ENCODE results near the gene PXMP4.

PXMP4 gene

DNA sequence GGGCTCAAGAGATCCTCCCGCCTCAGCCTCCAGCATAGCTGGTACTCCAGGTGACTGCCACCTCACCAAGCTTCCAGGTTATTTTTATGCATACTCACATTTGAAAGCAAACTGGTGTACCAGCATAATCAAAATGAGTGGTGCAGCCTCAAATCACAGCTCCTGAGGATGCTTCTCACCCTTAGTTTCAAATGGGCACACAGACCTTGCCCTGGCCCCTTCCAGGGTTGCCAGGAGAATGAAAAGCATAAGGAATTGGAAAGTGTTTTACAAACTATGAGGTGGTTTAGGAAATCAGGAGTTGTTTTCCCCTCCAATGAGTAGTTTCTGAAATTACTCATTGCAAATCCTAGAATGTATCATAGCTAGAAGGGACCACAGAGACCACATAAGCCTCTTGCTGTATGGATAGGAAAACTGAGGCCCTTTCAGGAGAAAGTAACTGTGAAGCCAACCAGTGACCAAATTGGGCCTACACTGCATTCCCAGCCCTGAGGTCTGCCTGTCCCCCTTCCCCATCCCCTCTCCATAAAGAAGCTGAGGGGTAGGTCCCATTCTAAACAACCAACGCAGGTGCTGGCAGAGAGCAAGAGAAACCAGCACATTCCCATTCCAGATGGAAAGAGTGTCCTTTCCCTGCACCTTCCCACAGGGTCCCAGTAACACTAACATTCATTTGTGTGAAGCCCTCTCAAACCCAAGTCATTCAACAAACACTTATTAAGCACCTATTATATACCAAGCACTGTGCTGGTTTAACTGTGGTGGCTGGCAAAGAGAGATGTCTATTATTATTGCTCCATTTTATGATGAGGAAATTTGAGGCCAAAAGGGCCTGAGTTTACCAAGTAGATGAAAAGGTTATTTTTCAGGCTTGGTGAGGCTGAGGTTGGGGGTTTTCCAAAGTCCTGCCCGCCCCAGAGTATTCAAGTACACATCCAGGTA, 31.8 kb downstream of the PXMP4 start:
- Histone ChIP-seq H3K27ac (peak overlapping the region in 1 of 21 experiments; percentile 21), H3K4me3 (no peak overlapping the region)

GRCh38 chr20:33687370-33687915, 32.7 kb downstream of the PXMP4 start:
- H3K4me3 ChIP-seq: no peak overlapping the region

DNA sequence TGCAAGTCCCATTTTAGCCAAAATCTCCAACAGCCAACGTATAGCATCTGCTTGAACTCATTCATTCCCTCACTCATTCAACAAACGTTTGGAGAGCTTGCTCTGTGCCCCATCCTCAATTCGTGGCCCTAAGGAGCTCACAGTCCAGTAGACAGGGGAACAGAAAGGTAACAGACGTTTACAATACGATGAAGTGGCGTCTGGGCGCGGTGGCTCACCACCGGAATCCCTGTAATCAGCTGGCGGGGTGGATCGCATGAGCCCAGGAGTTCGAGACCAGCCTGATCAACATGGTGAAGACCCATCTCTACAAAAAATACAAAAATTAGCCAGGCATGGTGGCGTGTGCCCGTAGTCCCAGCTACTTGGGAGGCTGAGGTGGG, 33.1 kb downstream of the PXMP4 start:
- peak overlapping the region in 5 of 21 experiments; percentile 11 to 56 (median 47) for H3K27ac ChIP-seq

More at GRCh38 chr20:33687370-33687915, 32.7 kb downstream of the PXMP4 start:
- H3K27ac ChIP-seq: no peak overlapping the region

DNA sequence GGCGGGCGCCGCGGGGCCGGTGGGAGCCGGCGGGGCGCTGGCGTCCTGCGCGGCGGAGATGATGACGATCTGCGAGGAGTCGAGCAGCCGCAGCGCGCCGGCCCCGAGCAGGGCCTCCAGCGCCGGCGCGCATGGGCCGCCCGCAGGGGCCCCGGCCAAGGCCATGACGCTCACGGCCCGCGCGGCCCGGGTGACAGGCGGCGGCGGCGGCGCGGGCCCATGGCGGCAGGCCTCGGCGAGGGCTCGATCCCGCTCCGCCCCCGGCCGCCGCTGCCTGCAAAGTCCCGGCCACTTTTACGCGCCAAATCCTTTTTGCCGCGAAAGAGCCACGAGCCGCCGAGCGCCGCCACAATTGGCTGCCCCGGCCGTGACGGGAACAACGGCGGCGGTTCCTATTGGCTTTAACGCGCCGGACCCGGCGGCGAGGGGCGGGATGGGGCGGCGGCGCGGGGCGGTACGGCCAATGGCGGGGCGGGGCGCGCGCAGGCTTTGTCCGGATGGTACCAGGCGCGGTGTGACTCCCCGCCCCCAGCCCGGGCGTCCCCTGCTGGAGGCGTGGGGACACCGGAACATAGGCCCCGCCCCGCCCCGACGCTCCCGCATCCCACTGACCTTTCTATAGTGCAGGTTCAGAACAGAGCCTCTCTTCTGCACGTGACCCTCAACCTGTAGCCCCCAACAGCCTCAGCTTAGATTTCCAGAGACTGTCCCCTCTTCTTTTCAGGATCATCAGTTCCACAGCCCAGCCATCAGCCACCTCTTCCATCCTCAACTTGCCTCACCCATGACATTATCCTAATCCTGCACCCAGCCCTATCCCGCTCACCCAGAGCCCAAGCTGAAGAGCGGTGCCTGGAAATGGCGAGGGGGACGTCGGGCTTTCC, 33.8 kb downstream of the PXMP4 start, which contains the start of gene E2F1:
Gene E2F1, minus strand, starts transcription at position 286 of the 884 bp plus-strand sequence. Its CDS starts 121 bp downstream, at position 165.
- H3K4me3 ChIP-seq: peak within 1 kb of the TSS; percentile 9 to 51 (median 43)
- H3K27ac ChIP-seq: peak within 1 kb of the TSS in 17 of 21 experiments; percentile 15 to 74 (median 50)

More for the DNA sequence above, 33.1 kb downstream of the PXMP4 start:
- peak overlapping the region in 2 of 7 experiments; percentile 37 to 51 for H3K4me3 ChIP-seq

DNA sequence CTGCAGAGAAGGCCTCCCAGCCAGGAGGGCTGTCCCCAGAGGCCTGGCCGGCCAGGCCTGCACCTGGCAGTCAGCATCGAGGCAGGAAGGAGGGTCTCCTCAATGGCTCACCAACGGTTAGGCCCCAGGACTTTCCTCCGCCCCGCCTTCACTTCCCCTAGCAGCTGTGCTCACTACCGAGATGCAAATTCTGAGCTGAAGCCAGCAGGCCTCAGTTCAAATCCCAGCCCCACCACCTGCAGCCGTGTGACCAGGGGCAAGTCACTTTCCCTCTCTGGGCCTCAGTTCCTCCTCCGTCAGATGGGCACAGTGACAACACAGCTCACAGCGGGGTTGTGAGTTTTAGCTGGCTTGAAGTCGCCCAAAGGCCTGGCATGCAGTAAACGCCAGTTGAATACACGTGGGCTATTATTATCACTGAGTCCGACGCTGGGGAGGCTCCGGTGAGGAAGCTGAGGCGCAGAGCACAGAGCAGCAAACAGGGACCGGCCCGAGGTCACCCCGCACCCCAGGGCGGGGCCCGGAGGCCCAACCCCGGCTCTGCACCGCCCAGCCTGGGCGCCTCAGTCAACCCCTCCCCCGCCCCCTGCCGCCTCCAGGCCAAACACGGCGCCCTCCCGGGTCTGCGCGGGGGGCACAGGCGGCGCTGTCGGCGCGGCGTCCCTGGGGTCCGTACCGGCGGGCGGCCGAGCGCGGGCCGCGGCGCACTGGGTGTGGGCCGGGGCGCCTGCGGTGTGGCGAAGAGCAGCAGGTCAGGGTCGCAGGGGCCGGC, 34.6 kb downstream of the PXMP4 start:
- H3K4me3 ChIP-seq: peak overlapping the region; percentile 9 to 51 (median 43)
- H3K27ac ChIP-seq: peak overlapping the region in 17 of 21 experiments; percentile 15 to 74 (median 50)

DNA sequence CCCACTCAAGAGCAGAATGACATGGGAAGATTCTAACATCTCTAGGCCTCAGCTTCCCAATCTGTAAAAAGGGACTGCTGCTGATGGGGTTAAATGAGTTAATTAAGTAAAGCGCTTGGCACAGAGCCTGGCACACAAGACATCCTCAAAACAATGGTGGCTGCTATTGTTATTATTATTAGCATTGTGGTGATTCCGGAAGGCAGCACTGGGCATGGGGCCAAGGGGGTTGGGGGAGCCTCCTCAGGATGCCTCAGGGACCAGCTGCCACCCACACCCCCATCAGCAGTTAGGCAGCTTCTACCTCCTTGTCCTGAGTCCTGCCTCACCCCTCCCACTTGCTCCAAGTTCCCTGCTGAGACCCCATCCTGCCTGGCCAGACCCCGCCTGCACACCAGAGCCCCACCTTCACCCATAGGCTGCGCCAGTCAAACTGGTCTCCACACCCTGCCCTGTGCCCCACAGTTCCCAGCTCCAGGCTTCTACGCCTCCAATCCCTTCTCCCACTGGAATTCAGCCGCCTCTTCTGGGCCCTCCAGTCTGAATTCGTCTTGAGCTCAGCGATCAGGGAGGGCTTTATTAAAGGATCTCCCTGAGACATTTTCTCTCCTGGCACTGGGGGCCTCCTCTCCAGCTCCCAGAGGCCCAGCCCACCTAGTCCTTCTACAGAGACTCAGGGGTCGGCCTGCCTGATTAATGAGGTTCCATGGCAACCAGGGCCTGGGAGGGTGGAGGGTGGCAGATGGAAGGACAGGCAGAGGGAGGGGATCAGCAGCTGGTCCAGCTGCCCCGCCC, 35.4 kb downstream of the PXMP4 start:
- Histone ChIP-seq H3K27ac (peak overlapping the region in 16 of 21 experiments; percentile 15 to 74 (median 54)), H3K4me3 (peak overlapping the region in 6 of 7 experiments; percentile 9 to 51 (median 42))

GRCh38 chr20:33681728-33682353, 38.3 kb downstream of the PXMP4 start:
- H3K4me3 ChIP-seq: no peak overlapping the region
- no peak overlapping the region for H3K27ac ChIP-seq

GRCh38 chr20:33681288-33681687, 38.8 kb downstream of the PXMP4 start:
- no peak overlapping the region for H3K27ac ChIP-seq
- H3K4me3 ChIP-seq: no peak overlapping the region

GRCh38 chr20:33680686-33681085, 39.4 kb downstream of the PXMP4 start:
- H3K4me3 ChIP-seq: no peak overlapping the region
- H3K27ac ChIP-seq: peak overlapping the region in 1 of 21 experiments; percentile 55

- peak overlapping the region in 2 of 21 experiments; percentile 32 to 55 for H3K27ac ChIP-seq
Observed at GRCh38 chr20:33679758-33680485, 40.2 kb downstream of the PXMP4 start.

DNA sequence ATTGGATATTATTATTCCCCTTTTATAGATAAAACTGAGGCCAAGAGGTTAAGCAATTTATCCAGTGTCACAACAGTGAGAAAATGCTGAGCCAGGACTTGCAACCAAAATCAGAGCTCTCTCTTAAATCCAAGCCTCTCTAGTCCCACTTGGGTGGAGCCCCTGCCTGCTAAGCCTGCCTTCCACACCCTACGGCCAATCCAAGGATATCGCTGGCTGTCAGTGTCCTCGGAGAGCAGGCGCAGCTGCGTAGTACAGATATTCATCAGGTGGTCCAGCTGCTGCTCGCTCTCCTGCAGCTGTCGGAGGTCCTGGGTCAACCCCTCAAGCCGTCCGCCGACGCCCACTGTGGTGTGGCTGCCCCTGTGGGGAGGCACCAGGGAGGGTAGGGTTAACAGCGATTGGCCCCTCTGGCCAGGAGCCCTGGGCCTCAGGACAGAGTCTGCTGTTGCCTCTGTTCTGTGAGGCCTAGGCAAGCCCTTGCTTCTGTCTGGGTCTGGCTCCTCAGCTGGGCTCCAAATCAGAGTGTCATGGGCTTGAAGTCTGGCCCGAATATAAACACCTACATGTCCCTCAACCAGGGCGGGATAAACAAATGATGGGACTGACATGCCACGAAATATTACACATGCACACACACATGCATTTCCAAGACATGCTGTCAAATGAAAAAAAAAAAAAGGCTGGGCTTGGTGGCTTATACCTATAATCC, 42.0 kb downstream of the PXMP4 start:
- peak overlapping the region in 3 of 21 experiments; percentile 1 to 55 (median 20) for H3K27ac ChIP-seq
- H3K4me3 ChIP-seq: no peak overlapping the region

More at GRCh38 chr20:33679758-33680485, 40.2 kb downstream of the PXMP4 start:
- no peak overlapping the region for H3K4me3 ChIP-seq

- H3K27ac ChIP-seq: peak overlapping the region in 6 of 21 experiments; percentile 9 to 90 (median 58)
Observed at GRCh38 chr20:33676652-33677645, 43.2 kb downstream of the PXMP4 start.

DNA sequence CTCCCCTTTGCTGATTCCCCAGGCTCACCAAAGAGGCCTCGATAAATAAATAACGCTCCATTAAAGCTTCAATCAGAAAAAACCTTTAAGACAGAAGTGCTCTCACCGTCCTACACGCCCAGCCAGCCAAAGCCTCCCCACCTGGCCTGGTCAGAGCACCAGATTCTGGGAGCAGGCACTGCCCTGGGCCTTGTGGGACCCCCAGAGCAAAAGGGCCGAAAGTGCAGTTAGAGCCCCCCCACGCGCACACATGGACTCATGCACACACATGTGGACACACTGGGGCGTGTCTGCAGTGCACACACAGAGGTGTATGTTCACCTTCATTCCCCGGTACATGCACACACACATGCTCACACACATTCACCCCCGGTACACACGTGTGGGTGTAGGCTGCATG, 44.0 kb downstream of the PXMP4 start:
- H3K27ac ChIP-seq: peak overlapping the region in 15 of 21 experiments; percentile 10 to 90 (median 68)
- no peak overlapping the region for H3K4me3 ChIP-seq

More at GRCh38 chr20:33676652-33677645, 43.2 kb downstream of the PXMP4 start:
- no peak overlapping the region for H3K4me3 ChIP-seq

GRCh38 chr20:33675136-33675959, 44.8 kb downstream of the PXMP4 start:
- H3K4me3 ChIP-seq: peak overlapping the region in 5 of 7 experiments; percentile 49 to 78 (median 58)
- peak overlapping the region in 19 of 21 experiments; percentile 10 to 90 (median 70) for H3K27ac ChIP-seq
